Measurements from ENCODE around the gene FOXP1.

DNA sequence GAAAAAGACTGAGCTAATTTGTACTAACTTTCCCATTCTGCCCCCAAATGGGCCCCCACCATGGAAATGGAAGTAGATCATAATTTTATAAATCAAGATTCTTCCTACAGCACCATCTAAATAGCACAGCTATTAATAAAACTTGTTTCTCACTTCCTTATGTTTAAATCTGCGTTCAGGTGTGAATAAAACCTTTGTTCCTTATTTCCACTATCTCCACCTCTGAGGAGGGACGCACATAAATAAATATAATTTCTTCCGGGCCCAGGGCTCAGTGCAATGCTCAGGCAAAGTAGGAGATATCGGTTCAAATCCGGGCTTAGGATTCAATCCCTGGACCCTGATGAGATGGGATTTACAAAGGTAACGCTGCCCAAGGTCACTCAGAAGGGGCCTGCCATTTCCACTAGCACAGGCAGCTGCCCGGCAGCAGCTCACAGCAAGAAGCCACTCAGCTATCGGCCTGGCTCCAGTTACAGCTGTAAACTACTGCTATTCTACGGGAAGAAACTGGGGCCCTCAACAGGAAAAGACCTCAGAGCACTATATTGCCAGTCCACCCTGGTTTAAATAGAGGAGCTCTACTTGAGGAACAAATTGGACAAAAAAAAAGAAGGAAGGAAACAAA, 52.5 kb downstream of the FOXP1 start:
- no peak for TF ChIP-seq POLR2A (IDR thresholded peaks at IDR 0.05)
- TF ChIP-seq, protein P1, sequence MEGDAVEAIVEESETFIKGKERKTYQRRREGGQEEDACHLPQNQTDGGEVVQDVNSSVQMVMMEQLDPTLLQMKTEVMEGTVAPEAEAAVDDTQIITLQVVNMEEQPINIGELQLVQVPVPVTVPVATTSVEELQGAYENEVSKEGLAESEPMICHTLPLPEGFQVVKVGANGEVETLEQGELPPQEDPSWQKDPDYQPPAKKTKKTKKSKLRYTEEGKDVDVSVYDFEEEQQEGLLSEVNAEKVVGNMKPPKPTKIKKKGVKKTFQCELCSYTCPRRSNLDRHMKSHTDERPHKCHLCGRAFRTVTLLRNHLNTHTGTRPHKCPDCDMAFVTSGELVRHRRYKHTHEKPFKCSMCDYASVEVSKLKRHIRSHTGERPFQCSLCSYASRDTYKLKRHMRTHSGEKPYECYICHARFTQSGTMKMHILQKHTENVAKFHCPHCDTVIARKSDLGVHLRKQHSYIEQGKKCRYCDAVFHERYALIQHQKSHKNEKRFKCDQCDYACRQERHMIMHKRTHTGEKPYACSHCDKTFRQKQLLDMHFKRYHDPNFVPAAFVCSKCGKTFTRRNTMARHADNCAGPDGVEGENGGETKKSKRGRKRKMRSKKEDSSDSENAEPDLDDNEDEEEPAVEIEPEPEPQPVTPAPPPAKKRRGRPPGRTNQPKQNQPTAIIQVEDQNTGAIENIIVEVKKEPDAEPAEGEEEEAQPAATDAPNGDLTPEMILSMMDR (IDR thresholded peaks at IDR 0.05), result no peak
